ENCODE results near the gene CAB39L.

DNA sequence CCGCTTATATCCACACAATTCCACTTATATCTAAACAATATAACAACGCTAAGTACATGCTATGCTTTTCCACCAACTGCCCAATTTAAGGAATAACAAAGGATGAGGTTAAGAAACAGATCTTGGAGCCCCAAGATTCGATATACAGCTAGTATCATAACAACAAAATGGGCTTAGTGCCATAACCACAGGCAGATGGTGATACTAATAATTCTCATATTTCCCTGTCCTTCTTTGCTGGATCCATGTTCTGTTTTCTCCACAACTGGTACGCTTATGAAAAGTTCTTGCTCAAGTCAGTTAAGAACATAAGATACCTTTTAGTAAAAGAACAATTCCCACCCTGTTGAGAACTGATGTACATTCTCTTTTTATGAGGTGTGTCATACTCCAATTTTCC lies 33.9 kb downstream of the CAB39L start:
- TF ChIP-seq, protein P1, sequence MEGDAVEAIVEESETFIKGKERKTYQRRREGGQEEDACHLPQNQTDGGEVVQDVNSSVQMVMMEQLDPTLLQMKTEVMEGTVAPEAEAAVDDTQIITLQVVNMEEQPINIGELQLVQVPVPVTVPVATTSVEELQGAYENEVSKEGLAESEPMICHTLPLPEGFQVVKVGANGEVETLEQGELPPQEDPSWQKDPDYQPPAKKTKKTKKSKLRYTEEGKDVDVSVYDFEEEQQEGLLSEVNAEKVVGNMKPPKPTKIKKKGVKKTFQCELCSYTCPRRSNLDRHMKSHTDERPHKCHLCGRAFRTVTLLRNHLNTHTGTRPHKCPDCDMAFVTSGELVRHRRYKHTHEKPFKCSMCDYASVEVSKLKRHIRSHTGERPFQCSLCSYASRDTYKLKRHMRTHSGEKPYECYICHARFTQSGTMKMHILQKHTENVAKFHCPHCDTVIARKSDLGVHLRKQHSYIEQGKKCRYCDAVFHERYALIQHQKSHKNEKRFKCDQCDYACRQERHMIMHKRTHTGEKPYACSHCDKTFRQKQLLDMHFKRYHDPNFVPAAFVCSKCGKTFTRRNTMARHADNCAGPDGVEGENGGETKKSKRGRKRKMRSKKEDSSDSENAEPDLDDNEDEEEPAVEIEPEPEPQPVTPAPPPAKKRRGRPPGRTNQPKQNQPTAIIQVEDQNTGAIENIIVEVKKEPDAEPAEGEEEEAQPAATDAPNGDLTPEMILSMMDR (IDR thresholded peaks at IDR 0.05; ENCODE audit: insufficient read depth, low read depth, low read length): no peak
- no peak for TF ChIP-seq EZH2 (IDR thresholded peaks at IDR 0.05; ENCODE audit: insufficient read depth, low read length)

All from astrocyte (in vitro differentiated cells and primary cell).